H7 (cell line): ENCODE results near the gene C6orf120. TPM values are rescaled to one million over a fixed set of nuclear protein-coding genes. Genes with fewer than 3 reads are reported as not detected.
"Not testable (repeated sequence)": the region's sequence is repeated elsewhere in the genome, so short reads cannot be mapped to it uniquely, and the experiment has no call there.

ENCODE experiments used
- DNase-seq: peaks from one replicate; pipeline ENCODE4 v3.0.0; 2012
- H3K27me3 ChIP-seq: 2 replicates; pipeline ENCODE4 v1.6.0; 2011; ENCODE audit warnings: mild to moderate bottlenecking, low read length; ENCODE audit not compliant: control insufficient read depth, insufficient read depth
- H3K36me3 ChIP-seq: replicated peaks from 2 replicates; pipeline ENCODE4 v1.5.1; 2011; ENCODE audit warnings: low read length; ENCODE audit not compliant: control insufficient read depth, insufficient read depth
- H3K4me3 ChIP-seq: 2 replicates; pipeline ENCODE4 v1.5.1; 2011; ENCODE audit warnings: low read depth, mild to moderate bottlenecking, control low read depth, low read length, moderate library complexity; ENCODE audit not compliant: insufficient read depth
- total RNA-seq: library from RNA; depleted of rRNA; stranded (reverse); fragments of >200 nt; shearing (Covaris generic); gene quantifications from 2 replicates; pipeline ENCODE4 v1.2.3, GENCODE V29; 2014

The C6orf120 gene
- total RNA-seq, 1 experiment from 2014 or later = 34.0 TPM

GRCh38 chr6:169667716-169668115, 34.2 kb upstream of the C6orf120 start:
- Histone ChIP-seq H3K36me3 (peaks cover 30% of the 10 kb centered on the region), H3K27me3 (no peaks in the 10 kb centered on the region), H3K4me3 (no peak overlapping the region)
- no peak for DNase-seq

GRCh38 chr6:169668203-169668847, 33.6 kb upstream of the C6orf120 start:
- DNase-seq = peak; percentile 55
- Histone ChIP-seq H3K36me3 (peaks cover 28% of the 10 kb centered on the region), H3K27me3 (no peaks in the 10 kb centered on the region), H3K4me3 (no peak overlapping the region)

- H3K36me3 ChIP-seq = peaks cover 21% of the 10 kb centered on the region
- no peak overlapping the region for H3K4me3 ChIP-seq
- DNase-seq = no peak
- no peaks in the 10 kb centered on the region for H3K27me3 ChIP-seq
These were observed 32.8 kb upstream of the C6orf120 start for GRCh38 chr6:169669147-169669546.

GRCh38 chr6:169669889-169670288, 32.0 kb upstream of the C6orf120 start:
- Histone ChIP-seq H3K4me3 (no peak overlapping the region), H3K27me3 (no peaks in the 10 kb centered on the region), H3K36me3 (peaks cover 19% of the 10 kb centered on the region)
- DNase-seq = no peak

- Histone ChIP-seq H3K27me3 (no peaks in the 10 kb centered on the region), H3K4me3 (no peak overlapping the region), H3K36me3 (peaks cover 15% of the 10 kb centered on the region)
- no peak for DNase-seq
These were observed 30.4 kb upstream of the C6orf120 start for GRCh38 chr6:169671563-169671962.

GRCh38 chr6:169675011-169675410, 26.9 kb upstream of the C6orf120 start:
- DNase-seq = no peak
- H3K27me3 ChIP-seq = no peaks in the 10 kb centered on the region
- H3K36me3 ChIP-seq = peaks cover 6% of the 10 kb centered on the region
- H3K4me3 ChIP-seq = no peak overlapping the region

GRCh38 chr6:169677096-169677495, 24.8 kb upstream of the C6orf120 start:
- H3K36me3 ChIP-seq = peaks cover 3% of the 10 kb centered on the region
- H3K27me3 ChIP-seq = no peaks in the 10 kb centered on the region
- no peak overlapping the region for H3K4me3 ChIP-seq
- DNase-seq = no peak

- no peak for DNase-seq
- H3K4me3 ChIP-seq = no peak overlapping the region
- H3K36me3 ChIP-seq = peaks cover 3% of the 10 kb centered on the region
- no peaks in the 10 kb centered on the region for H3K27me3 ChIP-seq
These were observed 23.6 kb upstream of the C6orf120 start for GRCh38 chr6:169678342-169678741.

GRCh38 chr6:169684056-169684455, 17.9 kb upstream of the C6orf120 start:
- Histone ChIP-seq H3K27me3 (no peaks in the 10 kb centered on the region), H3K4me3 (no peak overlapping the region), H3K36me3 (peaks cover 5% of the 10 kb centered on the region)
- no peak for DNase-seq

- Histone ChIP-seq H3K27me3 (no peaks in the 10 kb centered on the region), H3K36me3 (peaks cover 5% of the 10 kb centered on the region), H3K4me3 (no peak overlapping the region)
- DNase-seq = no peak
These were observed 16.1 kb upstream of the C6orf120 start for GRCh38 chr6:169685860-169686259.

GRCh38 chr6:169689287-169689686, 12.6 kb upstream of the C6orf120 start:
- no peaks in the 10 kb centered on the region for H3K27me3 ChIP-seq
- no peak overlapping the region for H3K4me3 ChIP-seq
- no peak for DNase-seq
- H3K36me3 ChIP-seq = peaks cover 2% of the 10 kb centered on the region

GRCh38 chr6:169691260-169691659, 10.7 kb upstream of the C6orf120 start:
- H3K36me3 ChIP-seq = peaks cover 3% of the 10 kb centered on the region
- no peak for DNase-seq
- no peaks in the 10 kb centered on the region for H3K27me3 ChIP-seq
- no peak overlapping the region for H3K4me3 ChIP-seq

- no peak overlapping the region for H3K4me3 ChIP-seq
- no peak for DNase-seq
- peaks cover 3% of the 10 kb centered on the region for H3K36me3 ChIP-seq
- H3K27me3 ChIP-seq = no peaks in the 10 kb centered on the region
These were observed 9.4 kb upstream of the C6orf120 start for GRCh38 chr6:169692516-169692915.

- peaks cover 3% of the 10 kb centered on the region for H3K36me3 ChIP-seq
These were observed 6.8 kb upstream of the C6orf120 start for GRCh38 chr6:169695131-169695530.

GRCh38 chr6:169697115-169697514, 4.8 kb upstream of the C6orf120 start:
- H3K27me3 ChIP-seq, DNase-seq, H3K4me3 ChIP-seq, H3K36me3 ChIP-seq: not testable (repeated sequence)

More at GRCh38 chr6:169695131-169695530, 6.8 kb upstream of the C6orf120 start:
- Histone ChIP-seq H3K4me3 (no peak overlapping the region), H3K27me3 (no peaks in the 10 kb centered on the region)
- DNase-seq = no peak

- H3K27me3 ChIP-seq = no peaks in the 10 kb centered on the region
- no peak overlapping the region; the same call in 1 of the 2 replicates for H3K4me3 ChIP-seq
- peaks cover 4% of the 10 kb centered on the region for H3K36me3 ChIP-seq
- peak; percentile 27 for DNase-seq
These were observed 1.6 kb upstream of the C6orf120 start for GRCh38 chr6:169700296-169700695.
